GM12892 (cell line): ENCODE data around the gene FBP1.
A peak's percentile ranks its signal among the peaks of the same experiment; 100 is the strongest.

Experiments
- DNase-seq: peaks from one replicate; pipeline ENCODE4 v3.0.0; 2011; ENCODE audit not compliant: insufficient read length
- FAIRE-seq: peaks from 2 replicates; lab custom pipeline; 2011; peaks lifted over from hg19 to GRCh38; lab: Jason Lieb, UNC
- POLR2A ChIP-seq: IDR thresholded peaks from 2 replicates; pipeline ENCODE4 v1.6.1; 2011; ENCODE audit warnings: low read depth, low read length, control low read depth
- POLR2AphosphoS5 ChIP-seq: IDR thresholded peaks from 2 replicates; pipeline ENCODE4 v1.6.1; 2011; ENCODE audit warnings: low read depth, low read length, control low read depth
- TAF1 ChIP-seq: IDR thresholded peaks from 2 replicates; pipeline ENCODE4 v1.6.1; 2011; ENCODE audit warnings: low read depth, mild to moderate bottlenecking, control low read depth, low read length, borderline replicate concordance

The FBP1 gene

DNA sequence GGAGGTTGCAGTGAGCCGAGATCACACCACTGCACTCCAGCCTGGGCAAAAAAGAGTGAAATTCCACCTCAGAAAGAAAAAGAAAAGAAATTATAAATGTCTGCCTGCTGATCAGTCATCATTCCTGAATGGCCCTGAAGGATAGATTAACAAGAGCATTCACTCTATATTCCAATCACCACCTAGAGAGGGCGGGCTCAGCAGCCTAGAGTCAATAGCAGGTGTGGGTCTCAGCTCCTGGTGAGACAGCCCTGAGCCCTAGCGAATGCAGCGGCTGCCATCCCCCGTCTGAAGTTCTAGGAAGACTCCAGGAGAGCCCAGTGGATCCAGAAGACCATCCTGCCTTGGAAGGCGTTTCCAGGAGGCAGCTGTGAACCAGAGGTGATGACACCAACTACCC lies 12.0 kb downstream of the FBP1 start:
- TF ChIP-seq POLR2AphosphoS5 (no peak), POLR2A (no peak), TAF1 (no peak)
- no peak for FAIRE-seq

DNA sequence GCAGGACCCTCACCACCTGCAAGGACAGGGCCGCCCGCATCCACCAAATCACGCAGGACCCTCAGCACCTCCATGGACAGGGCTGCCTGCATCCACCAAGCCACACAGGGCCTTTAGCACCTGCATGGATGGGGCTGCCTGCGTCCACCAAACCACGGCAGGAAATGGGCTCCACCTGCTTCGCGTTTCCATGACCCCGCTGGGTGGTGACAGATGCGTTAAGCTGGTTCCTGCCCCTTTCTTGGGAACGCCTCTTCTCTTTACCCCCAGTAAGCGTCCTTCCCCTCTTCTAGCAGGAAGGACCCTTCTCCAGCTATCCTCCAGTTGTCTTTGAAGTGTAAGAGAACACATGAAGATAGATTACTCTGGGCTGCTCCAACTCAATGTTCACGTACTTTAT lies 13.5 kb downstream of the FBP1 start:
- DNase-seq: no peak
- FAIRE-seq: no peak
- no peak for TF ChIP-seq POLR2AphosphoS5
- TF ChIP-seq TAF1: no peak
- TF ChIP-seq POLR2A: no peak

More for the DNA sequence above, 12.0 kb downstream of the FBP1 start:
- no peak for DNase-seq

DNA sequence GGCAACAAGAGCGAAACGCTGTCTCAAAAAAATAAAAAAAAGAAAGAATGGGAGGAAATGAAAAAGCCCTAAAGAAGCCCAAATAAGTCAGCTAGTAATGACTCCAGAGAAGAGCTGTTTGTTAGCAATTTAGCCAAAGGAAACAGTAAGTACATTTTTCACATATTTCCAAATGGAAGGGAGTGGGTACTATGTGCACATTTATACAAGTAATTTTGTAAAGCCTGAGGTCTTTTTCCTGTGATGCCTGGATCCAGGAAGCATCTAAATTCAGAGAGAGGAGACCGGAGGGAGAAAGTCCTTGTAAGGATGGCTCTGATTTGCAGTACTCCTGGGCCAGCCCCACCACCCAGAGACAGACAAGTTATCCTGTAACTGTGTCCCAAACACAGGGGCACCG lies 14.7 kb downstream of the FBP1 start:
- FAIRE-seq (no peak), DNase-seq (no peak)
- TF ChIP-seq POLR2AphosphoS5 (no peak), TAF1 (no peak), POLR2A (no peak)

DNA sequence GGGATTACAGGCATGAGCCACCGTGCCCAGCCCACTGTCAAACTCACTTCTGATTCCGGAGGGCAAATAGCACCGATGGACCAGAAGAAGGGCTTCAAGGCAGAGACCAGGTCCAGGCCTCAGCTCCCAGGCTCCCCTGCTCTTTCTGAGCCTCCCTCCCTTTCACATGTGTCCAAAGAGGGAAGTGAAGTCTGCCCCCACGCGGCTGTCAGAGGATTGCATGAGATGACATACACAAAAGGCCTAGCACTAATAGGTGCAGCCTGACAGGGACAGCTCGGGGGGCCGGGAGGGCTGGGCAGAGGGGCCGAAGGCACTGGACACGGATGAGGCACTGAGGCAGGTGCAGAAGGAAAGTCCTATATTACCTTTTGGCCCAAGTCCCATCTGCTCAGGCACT lies 16.1 kb downstream of the FBP1 start:
- no peak for TF ChIP-seq POLR2AphosphoS5
- FAIRE-seq (no peak), DNase-seq (peak; percentile 47)

DNA sequence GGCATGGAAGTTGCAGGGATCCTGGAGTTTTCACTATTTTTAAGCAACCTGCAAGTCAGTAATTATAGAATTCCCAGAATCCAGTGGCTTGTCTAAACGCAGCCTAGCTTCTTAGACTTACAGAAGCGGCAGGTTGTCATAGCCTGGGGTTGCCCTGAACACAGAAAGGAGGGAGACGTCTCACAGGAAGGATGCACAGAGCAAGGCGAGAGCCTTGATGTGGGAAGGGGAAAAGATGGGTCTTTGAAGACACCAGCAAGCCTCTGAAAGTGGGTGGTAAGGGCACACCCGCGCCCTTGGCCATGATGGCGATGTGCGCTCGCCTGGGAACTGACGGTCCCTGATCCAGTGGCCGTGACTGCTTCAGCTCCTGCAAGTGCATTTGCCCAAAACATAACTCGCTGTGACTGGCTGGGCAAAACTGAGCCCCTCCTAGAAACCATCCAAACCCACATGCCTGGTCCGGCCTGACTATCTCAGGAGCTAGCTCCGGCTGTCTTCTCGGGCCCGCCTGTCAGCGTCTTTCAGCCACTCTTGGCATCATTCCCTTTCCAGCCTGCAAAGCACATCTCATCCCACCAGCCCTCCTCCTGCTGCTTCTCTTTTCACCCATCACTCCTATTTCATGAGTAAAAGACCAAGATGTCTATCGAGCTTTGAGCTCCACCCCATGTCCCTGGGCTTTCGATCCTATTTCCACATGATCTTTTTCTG lies 17.1 kb downstream of the FBP1 start:
- FAIRE-seq: no peak
- TF ChIP-seq POLR2A: no peak
- no peak for TF ChIP-seq POLR2AphosphoS5
- TF ChIP-seq TAF1: no peak
- no peak for DNase-seq

DNA sequence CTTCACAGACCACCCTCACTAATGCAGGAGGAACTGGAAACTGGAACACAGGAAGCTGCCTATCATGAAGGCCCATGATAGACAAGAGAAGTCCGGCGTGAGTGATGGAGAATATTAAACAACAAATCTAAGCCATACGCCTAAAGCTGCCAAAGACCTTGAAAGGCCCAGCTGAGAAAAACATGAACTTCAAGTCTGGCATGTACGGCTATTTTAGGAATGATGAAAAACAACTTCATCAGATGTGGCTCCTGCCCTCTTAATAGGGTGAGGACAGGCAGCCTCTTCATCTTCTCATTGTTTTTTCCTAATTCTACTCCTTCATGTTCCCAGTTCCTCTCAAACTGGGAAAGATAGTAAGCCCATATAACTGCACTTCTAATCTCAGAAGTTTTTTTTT lies 20.3 kb downstream of the FBP1 start:
- DNase-seq (no peak), FAIRE-seq (no peak)

DNA sequence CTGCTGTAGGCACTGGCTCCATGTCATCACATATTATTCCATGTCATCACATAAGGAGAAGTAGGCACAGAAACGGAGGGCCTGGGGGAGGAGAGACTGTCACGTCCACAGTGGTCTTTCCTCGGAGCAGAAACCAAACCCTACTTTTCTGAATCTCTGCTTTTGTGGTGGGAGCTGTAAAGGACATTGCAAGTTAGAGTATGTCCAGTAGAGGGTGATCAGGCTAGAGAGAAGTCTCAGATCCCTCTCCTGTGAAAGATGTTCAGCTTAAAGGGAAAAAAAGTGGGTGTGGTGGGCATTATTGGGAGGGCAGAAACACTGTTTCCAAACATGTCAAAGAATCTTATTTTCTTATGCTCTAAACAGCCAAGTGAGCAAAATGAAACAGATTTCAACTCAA lies 26.3 kb downstream of the FBP1 start:
- FAIRE-seq (no peak), DNase-seq (no peak)
- TF ChIP-seq TAF1 (no peak), POLR2AphosphoS5 (no peak), POLR2A (no peak)

More for the DNA sequence above, 20.3 kb downstream of the FBP1 start:
- no peak for TF ChIP-seq POLR2AphosphoS5
- TF ChIP-seq POLR2A: no peak
- no peak for TF ChIP-seq TAF1

DNA sequence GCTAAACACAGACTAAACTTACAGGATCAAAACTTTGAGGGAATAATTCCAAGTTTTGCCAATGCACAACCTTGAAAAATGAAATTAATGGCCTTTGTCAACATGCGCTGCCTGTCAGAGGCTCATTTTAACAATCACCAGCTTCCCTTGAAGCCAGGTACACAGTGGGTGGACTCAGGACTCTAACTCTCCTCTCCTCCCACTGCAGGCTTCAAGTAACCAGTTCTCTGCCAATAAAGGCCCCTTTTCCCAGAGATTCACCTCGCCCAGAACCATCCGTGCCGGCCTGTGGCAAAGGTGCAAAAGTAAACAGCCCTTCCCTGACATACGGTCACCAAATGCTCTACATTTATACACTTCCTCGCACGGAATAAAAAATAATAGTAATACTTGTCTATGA lies 27.2 kb downstream of the FBP1 start:
- TF ChIP-seq TAF1: no peak
- FAIRE-seq (no peak), DNase-seq (no peak)

DNA sequence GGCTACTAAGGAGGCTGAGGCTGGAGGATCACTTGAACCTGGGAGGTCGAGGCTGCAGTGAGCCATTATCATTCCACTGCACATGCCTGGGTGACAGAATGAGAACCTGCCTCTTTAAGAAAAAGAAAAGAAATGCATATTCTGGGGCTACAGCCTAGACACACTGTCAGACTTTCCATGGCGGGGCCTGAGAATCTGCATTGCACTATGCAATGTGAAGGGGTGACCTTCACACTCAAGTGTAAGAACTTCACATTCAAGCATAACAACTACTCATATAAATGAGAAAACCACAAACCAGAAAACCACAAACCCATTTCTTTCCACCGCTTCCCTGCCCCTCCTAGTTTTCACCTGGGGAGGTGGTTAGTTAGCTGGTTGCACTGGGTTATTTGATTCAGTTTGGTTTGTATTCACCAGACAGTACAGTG lies 27.7 kb downstream of the FBP1 start:
- TF ChIP-seq POLR2A: no peak
- TF ChIP-seq POLR2AphosphoS5: no peak
- TF ChIP-seq TAF1: no peak
- DNase-seq (no peak), FAIRE-seq (no peak)

DNA sequence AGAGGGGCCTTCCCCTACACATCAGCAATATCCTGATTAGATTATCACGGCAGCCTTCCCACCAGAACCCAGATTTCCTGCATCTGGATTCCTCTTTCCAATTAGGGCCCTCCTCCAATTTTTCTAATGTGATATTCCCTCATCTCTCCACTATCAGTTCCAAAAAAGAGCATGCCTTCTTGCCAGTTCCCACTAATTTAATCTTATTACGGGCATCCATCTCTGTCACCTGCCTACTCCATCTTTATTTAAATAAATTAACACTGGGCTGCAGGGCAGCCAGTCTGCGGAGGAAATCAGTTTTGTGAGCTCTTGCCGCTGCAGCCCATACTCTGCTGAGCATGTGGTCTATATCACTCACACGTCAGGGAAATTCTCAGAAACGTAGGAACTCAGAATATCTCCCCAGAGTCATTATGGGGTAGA lies 29.1 kb downstream of the FBP1 start:
- TF ChIP-seq POLR2A (no peak), TAF1 (no peak), POLR2AphosphoS5 (no peak)
- DNase-seq: no peak
- no peak for FAIRE-seq

DNA sequence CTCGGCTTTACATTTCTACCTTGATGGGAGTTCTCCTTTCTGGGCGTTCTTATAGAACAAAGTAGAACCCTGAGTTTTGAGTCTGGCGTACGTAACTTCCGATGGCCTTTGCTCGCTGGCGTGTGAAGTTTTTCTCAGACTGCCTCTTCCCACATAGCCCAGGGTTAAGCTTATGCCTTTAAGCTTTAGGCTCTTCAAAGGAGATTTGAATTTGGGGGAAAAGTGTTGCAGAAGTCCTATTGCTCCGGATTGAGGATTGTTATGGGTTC lies 32.0 kb downstream of the FBP1 start:
- FAIRE-seq (no peak), DNase-seq (no peak)
- TF ChIP-seq TAF1 (no peak), POLR2A (no peak), POLR2AphosphoS5 (no peak)

DNA sequence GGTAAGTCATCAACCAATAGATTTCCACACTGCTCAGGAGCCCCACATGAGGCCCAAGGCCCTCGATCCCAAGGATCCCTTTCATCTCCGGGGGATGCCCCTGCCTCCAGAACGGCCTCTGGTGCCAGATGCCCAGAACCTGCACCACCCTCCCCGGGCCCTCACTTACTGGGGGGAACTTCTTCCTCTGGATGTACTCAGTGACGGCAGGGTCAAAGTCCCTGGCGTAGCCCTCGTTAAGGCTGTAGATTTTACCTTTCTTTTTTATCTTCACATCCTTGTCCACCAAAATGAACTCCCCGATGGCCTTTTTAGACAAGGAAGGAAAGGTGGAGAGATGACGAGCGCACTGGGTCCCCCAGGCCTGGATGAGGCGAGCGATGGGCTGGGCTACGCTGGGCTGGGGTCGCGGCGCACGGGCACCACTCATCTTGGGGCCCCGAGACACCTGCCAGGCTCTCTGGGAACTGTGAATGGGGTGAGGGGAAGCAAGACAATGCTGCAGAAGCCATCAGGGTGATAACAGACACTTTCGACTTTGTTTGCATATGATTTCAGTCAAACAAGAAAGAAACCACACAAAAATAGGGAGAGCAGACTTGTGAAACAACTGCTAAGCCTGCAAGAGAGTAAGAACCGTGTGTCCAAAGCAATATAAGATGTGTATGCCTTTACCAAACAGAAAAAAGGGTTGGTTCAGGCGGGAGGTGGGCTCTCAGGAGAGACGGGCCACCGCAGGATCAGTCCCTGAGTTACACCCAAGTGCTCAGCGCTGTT lies 32.5 kb downstream of the FBP1 start:
- TF ChIP-seq TAF1 (no peak), POLR2AphosphoS5 (no peak), POLR2A (no peak)
- DNase-seq (no peak), FAIRE-seq (no peak)
